HG02943 (cell line): ENCODE measurements around the gene COPE.

Source experiments
- ATAC-seq: cut with Tn5 transposase; IDR thresholded peaks from one replicate; pipeline ENCODE4 v1.9.1; 2021; ENCODE audit warnings: mild to moderate bottlenecking, low read depth, moderate library complexity; ENCODE audit not compliant: unreplicated experiment

The COPE gene

GRCh38 chr19:18896421-18896841 is 22.8 kb downstream of the COPE start:
- ATAC-seq = no peak

GRCh38 chr19:18895824-18896341 is 23.3 kb downstream of the COPE start, which contains the start of gene CERS1:
Gene CERS1 (minus strand): TSS chr19:18896158. CDS start chr19:18896072, 86 bp downstream.
- no peak for ATAC-seq

GRCh38 chr19:18895038-18895823 is 24.0 kb downstream of the COPE start:
- ATAC-seq = no peak

- no peak for ATAC-seq
These were observed 24.7 kb downstream of the COPE start for GRCh38 chr19:18894254-18895037.

- no peak for ATAC-seq
These were observed 25.5 kb downstream of the COPE start for GRCh38 chr19:18893587-18894253.

GRCh38 chr19:18889949-18890745 is 29.0 kb downstream of the COPE start:
- ATAC-seq = no peak

- no peak for ATAC-seq
These were observed 32.2 kb downstream of the COPE start for GRCh38 chr19:18886972-18887371.

- no peak for ATAC-seq
These were observed 35.5 kb downstream of the COPE start for GRCh38 chr19:18883526-18884304.

- ATAC-seq = no peak
These were observed 37.7 kb downstream of the COPE start for GRCh38 chr19:18881491-18881890.

- ATAC-seq = no peak
These were observed 39.4 kb downstream of the COPE start for GRCh38 chr19:18879579-18880373.

GRCh38 chr19:18878858-18879578 is 40.2 kb downstream of the COPE start:
- ATAC-seq = no peak

- ATAC-seq = no peak
These were observed 41.0 kb downstream of the COPE start for GRCh38 chr19:18878058-18878797.

GRCh38 chr19:18876865-18877264 is 42.3 kb downstream of the COPE start:
- ATAC-seq = no peak

GRCh38 chr19:18875726-18876125 is 43.5 kb downstream of the COPE start:
- no peak for ATAC-seq

- no peak for ATAC-seq
These were observed 47.6 kb downstream of the COPE start for GRCh38 chr19:18871543-18871942.

GRCh38 chr19:18870531-18871172 is 48.5 kb downstream of the COPE start:
- no peak for ATAC-seq
